ENCODE data around the gene DYSF.

Gene DYSF

DNA sequence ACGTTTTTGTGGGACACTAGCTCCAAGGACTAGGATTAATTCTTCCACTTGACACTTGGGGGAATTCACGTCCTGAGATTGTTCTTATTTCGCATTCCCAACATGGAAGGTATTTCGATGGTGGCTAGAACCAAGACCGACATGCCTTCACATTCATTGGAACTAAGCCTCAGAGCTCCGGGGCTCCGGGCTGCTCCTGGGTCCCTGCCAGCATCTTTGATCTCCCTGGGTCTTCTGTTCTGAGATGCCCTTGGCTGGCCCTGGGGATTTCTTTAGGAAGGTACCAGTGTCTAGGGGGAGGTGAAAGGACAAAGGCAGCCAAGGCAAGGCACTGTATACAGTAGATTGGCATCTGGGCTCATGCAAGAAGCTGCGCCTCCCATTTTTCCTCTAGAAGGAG is 76.8 kb downstream of the DYSF start:
- DNase-seq (ENCODE audit: low spot score) = no peak

DNA sequence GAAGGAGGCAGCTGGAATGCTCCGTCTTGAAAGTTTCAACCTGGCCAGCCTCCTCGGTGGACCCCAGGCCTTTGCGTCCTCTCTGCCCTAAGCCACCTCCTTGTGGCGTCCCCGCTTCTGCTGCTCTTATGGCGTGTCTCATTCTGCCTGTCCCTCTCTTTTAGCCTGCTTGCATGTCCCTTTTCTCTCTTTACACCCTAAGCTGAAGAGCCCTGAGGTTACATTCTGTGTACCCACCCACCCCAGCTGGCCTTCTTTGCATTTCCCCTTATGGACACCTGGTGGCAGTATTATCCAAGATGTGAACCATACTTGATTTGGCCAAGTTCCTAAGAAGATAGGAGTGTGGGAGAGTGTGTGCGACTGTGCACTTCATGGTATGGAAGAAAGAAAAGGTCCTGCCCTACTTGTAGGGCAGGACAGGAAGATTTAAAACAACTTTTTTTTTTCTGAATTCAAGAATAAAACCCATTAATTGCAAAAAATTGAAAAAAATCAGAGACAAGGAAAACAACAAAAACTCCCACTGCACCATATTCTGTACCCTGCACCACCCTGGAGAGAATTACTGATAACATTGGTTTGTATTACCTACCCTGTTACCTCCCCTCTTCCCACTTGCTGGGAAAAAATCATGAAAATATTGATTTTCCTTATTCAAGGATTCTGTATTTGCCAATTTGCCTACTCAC is 77.4 kb downstream of the DYSF start:
- peak; percentile 64 for DNase-seq (ENCODE audit: low spot score)

DNA sequence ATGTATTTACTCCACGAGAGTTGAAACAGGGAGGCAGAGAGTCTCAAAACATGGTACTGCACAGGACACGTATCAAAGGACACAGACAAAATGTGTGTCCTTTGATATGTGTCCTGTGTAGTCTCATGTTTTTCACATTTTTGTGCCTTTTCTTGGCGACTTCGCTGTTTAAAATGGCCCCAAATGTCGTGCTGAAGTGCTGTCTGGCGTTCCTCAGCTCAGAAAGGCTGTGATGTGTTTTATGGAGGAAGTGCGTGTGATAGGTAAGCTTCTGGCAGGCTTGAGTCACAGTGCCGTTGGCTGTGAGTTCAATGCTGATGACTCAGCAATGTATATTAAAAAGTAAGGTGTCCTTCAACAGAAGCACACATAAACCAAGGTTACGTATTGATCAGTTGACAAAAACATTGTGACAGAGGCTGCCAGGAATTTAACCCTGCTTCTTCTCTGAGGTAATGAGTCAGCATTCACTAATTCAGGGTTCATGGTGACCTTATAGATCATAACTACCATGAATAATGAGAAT is 78.2 kb downstream of the DYSF start:
- no peak for DNase-seq (ENCODE audit: low spot score)

DNA sequence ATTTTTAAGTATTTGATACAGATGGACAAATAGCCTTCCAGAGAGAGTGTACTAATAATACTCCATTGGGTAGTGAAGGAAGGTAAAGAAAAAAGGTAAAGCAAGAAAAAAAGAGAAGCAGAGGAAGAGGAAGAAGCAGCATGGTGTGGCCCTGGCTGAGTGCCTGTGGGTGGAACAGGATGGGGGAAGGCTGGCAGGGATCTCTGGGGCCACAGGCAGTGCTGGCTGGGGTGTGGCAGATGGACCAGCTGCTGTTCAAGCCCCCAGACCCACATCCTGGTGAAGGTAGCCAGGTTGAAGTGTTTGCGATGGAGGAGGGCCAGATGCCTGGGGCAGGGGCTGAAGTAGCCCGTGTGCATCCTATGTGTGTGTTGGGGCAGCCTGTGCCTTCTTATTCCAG is 79.0 kb downstream of the DYSF start:
- no peak for DNase-seq (ENCODE audit: low spot score)

DNA sequence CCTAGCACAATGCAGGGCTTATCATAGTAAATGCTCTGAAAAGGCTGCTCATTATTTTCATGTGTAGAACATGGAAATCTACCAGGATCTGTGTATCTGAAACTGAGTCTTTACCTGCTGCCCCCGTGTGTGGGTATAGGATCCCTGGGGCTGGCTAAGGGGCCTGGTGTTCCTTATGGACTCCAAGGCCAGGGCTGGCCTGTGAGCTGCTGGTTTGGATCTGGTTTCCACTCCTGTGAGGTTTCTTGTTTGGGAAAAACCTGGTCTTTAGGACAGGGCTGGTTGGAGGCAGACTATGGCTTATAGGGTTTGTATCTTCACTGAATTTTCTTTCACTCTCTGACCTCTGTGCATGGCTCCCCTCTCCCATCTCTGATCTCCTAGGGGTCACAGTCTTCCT is 80.8 kb downstream of the DYSF start:
- DNase-seq (ENCODE audit: low spot score) = no peak

DNA sequence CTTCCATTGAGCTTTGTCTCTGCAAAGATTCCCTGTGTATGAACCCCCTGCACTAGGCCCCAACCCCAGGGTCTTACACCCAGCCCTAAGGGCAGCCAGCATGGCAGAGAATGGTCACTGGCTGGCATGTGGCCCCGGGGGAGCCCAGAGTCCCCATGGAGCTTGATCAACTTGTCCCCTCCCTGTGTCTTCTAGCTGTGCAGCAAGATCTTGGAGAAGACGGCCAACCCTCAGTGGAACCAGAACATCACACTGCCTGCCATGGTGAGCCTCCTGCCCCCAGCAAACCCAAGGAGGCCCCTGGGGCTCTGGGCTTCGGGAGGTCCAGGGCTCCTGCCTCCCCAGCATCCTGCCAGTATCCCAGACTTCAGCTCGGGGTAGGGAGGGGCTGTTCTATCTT is 81.5 kb downstream of the DYSF start:
- DNase-seq (ENCODE audit: low spot score) = no peak

DNA sequence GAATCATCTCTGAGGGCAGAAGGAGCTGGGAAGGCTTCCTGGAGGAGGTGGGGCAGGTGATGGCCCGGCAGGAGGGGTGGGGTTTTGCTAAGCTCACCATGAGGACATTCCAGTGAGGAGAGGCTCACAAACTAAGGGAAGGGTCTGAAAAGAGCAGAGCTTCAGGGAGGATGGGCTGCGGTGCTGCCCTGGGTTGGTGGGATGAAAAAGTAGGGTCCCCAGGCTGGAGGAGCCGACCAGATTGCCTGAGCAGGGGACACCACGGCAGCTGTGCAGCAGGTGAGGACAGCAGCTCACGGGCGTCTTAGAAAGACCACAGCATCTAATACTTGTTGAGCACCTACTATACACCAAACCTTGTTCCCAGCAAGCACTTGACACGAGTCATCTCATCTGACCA is 82.2 kb downstream of the DYSF start:
- no peak for DNase-seq (ENCODE audit: low spot score)

DNA sequence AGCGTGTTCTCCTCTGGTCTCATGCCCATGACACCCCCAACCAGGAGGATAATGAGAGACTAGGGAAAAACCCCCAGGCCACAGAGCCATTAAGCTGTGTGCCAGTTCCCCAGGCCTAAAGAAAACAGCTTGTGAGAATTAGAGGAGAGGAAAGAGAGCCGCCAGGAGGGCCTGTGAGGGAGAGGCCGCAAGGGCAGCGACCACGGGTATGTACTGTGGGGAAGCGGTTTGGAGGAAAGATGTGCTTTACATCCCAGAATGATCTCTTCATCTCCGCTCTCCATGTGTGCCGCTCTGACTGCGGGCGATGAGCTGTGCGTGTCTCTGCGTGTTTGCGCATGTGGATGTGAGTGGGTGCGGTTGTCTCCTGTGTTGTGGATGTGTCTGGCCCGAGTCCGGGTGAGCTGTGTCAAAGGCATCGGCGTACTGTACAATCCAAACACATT is 82.9 kb downstream of the DYSF start:
- DNase-seq (ENCODE audit: low spot score) = no peak

DNA sequence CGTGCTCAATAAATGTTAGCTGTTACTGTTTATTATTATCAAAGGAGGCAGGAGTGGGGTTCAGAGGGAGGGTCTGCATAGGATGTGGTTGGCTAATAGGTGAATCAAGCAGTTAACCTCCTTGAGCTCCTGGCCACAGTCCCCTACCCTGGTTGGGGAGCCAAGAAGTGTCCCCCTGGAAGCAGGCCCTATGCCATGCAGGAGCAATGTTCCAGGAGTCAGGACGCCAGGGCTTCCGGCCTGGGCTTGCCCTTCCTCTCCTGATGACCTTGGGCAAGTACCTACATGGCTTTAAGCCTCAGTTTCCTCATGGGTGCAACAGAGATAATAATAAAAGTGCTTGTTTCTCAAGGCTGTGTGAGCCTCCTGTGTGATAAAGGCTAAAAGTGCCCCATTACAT is 84.9 kb downstream of the DYSF start:
- no peak for DNase-seq (ENCODE audit: low spot score)

DNA sequence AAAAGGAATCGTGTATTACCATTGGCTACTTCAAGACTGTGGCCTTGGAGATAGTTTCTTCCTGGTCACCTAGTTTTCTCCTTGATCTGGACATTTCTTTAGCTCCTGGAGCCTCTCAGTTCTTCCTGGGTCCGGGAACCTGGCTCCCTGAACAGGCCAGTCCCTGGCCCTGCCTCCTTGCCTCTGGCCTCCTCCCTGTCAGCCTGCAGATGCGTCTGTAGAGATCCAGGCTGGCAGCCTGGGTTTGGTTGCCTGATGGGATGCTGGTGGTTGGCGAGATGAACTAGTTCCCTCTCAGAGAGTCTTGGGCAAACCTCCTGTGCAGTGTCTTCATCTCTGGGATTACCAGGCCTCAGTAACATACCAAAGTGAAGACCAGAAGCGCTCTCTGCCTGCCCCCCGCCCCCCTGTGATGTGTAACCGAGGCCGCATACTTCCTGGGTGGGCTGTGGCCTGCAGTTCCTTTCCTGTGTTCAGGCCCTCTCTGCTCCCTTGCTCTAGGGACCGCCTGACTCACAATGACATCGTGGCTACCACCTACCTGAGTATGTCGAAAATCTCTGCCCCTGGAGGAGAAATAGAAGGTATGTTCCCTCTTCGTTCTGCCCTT is 85.4 kb downstream of the DYSF start:
- no peak for DNase-seq (ENCODE audit: low spot score)

DNA sequence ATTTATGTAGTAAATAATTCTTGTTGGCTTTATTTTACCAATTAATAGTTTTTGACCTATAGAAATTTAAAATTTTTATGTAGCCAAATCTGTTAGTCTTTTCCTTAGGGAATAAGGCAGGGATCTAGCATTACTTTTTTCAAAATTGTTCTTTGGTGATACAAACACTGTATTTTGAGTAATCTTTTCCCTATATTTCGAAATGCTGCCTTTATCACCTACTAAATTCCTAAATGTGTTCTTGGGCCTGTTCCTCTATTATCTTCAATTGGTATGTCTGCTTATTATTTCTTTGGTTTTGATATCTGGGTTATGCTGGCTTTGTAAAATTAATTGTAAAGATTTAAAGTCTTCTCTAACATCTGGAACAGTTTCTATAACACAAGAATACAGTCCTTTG is 87.5 kb downstream of the DYSF start:
- DNase-seq (ENCODE audit: low spot score) = no peak

DNA sequence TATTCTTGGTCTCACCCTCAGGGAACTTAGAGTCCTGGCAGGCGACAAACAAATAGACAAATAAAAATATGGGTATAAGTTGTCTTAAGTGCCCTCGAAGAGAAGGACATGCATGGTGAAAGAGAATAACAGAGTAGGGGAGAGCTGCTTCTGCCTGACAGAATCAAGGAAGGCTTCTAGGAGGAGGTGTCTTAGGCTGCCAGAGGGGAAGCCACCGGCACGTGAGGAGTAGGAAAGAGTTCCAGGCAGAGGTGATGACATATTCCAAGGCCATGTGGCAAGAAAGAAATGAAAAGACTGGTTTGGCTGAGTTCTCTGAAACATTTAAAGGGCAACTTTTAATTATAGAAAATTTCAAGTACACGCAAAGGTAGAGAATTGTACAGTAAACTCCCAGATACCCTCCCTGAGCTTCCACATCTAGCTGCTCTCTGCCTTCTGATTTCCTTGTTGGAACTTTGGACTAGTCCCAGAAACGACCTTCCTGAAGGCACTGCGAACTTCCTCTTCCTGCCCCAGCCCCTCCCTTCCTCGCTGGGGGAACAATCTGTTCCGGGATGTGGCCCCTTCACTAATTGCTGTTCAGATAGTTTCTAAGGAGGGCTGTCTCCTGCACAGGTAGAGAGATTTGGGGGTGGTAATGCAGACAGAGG is 91.7 kb downstream of the DYSF start:
- DNase-seq (ENCODE audit: low spot score) = no peak

DNA sequence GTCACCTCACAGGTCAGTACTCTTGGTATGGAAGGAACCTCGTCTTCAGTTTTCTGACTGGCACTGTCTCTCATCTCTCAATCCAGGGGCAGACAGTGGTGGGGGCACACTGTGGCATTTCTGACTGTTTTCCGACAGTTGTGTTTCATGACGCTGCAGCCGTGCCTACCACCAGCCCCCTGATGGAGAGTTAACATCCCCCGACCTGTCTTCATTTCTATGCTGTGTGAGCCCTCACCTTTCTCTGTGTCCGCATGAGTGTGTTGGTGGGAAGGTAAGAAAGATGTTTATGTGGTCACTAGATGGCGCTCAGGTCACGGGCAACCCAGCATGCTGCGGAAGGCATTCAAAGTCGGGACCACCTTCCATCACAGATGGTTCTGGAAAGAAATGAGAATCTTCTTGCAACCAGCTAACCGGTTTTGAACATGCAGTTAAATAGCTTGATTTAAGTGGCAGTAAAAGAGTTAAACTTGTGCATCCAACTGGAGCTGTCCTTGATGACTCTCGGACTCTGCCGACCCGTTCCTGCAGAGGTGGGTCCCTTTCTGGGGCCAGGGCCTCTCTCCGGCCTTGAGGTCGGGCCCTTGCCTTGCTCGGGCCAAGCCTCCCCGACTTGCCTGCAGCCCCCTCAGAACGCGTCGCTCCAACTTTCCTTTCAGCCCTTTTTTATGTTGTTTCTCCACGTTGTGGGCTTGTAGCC is 92.4 kb downstream of the DYSF start:
- peak; percentile 53 for DNase-seq (ENCODE audit: low spot score)

DNA sequence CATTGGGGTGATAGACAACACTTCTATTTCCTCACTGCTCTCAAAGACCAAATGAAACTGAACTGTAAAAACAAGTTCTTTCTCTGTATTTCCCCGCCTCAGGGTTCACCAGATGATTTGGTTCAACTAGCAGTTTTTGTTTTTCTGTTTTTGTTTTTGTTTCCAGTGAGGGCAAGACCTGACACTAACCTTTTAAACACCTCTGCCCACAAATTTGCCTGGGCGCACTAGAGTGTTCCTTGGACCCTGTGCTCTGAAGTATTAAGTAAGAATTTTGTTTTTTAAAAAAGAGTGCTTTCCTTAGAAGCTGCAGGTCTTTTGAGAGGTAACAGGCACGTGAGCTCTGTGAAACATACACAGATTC is 92.9 kb downstream of the DYSF start:
- no peak for DNase-seq (ENCODE audit: low spot score)

DNA sequence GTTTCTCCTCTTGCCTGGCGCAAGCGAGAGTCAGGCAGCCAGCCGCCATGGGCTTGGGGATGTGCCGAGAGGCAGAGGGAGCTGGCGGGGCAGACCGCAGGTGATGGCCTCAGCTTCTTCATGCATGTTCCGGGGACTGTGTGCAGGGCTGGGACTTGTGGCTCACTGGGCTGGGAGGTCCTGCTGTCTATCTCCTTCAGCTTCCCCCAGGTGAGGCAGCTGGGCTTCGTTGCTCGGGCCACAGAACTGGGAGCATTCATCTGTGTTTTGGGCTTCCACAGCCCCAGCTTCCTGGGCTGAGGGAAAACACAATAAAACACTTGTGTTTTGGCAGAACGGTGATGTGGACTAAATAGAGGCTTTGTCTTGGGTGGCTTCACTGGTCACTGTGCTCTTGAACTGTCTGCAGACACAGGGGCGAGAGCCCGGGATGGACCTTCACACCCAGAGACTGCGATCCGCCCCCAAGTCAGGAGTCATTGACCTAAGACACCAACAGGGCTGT is 93.5 kb downstream of the DYSF start:
- DNase-seq (ENCODE audit: low spot score) = no peak

DNA sequence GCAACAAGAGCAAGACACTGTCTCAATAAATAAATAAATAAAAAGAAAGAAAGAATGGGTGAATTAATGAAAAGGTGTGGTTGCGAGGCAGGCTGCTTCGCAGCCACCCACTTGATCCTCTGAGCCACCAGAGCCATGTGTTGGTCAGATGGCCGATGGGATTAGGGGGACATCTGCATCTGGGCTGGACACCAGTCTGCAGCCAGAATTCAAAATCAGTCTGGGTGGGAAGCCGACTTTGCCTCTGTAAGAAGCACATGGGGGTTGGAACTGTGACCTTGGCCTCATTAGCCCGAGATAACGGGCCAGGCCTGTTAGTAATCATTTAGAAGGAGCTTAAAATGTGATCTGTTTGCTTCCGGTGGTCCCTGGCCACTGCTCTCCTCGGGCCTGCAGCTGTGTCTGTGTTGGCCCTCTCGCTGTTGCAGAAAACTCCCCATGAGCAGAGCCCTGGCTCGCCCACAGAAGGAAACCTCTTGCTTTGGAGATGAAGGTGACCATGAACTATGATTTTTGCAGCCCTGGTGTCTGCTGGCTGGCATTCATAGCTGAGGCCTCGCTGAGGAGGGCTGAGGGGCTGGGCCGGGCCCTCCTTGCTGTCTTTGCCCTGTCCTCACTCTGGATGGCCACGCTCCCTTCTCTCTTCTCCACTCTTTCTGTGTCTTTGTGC is 94.4 kb downstream of the DYSF start:
- no peak for DNase-seq (ENCODE audit: low spot score)

DNA sequence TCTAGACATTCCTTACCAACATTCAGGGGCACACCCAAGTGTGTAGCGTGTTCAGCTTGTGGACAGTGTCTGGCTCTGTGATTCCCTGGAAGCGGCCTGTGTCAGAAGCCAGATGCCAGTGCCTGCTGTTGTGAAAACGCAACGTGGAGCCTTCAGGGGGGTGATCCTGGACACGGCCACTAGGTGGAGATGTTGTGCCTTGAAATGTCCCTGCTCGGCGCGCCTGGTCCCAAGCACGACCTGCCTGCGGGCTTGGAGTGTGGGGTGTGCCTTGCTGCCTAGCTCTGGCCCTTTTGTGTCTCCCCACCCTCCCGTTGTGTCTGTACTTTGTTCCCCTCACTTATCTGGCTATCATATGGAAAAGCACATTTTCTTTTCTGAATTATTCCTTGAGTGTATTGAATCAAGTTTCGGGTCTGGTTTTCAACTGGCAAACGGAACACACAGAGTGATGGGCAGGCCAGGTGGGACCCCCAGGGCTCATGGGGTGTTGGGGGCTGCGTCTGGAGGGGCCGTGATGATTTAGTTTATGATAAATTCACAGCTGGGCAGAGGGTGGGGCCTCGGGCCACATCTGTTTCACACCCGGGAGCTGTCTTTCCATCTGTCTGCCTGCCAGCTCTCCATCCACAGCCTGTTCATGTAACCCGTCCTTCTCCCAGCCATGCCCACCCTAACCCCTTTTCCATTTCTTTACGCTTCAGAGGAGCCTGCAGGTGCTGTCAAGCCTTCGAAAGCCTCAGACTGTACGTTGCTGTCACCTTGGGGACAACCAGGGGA is 95.5 kb downstream of the DYSF start:
- DNase-seq (ENCODE audit: low spot score) = peak; percentile 59

DNA sequence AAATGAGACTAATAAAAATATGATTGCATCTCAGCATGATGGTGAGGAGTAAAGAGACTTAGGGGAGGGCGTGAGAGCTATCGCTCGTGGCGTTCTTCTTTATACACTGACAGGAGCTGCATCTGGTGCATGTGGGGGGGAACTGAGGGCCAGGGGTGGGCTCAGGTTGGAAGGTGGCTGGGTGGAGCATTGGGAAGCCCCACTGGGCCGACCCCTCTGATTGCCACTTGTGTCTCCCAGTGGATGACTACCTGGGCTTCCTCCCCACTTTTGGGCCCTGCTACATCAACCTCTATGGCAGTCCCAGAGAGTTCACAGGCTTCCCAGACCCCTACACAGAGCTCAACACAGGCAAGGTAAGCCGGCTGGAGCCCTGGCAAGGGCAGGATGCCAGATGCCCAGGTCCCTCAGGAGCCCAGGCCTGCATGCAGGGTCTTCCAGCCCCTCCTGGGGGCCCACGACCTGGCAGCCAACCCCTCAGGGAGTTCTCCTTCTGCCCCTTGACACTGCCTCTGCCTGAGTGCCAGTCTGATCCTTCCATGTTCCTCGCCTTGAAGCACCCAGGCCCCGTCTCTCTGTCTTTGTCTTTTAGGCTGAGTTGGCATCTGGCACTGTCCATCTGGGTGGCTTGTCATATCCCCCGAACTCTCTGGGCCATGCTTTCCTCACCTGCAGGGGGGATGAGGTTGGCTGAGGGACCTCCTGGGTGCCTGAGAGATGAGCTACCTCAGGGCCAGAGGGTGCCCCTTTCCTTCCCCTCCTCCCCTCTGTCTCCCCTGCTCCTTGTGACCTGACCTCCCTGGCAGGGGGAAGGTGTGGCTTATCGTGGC is 97.7 kb downstream of the DYSF start:
- no peak for DNase-seq (ENCODE audit: low spot score)

DNA sequence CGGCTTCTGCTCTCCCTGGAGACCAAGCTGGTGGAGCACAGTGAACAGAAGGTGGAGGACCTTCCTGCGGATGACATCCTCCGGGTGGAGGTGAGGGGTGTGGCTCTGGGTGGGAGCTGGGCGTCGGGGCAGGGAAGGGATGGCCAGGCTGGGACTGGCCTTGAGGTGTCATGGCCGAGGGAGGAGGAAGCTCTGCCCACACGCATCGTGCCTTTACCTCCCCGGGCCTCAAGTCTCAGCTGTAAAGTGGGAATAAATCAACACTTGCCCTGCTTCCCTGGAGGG is 98.2 kb downstream of the DYSF start:
- no peak for DNase-seq (ENCODE audit: low spot score)

DNA sequence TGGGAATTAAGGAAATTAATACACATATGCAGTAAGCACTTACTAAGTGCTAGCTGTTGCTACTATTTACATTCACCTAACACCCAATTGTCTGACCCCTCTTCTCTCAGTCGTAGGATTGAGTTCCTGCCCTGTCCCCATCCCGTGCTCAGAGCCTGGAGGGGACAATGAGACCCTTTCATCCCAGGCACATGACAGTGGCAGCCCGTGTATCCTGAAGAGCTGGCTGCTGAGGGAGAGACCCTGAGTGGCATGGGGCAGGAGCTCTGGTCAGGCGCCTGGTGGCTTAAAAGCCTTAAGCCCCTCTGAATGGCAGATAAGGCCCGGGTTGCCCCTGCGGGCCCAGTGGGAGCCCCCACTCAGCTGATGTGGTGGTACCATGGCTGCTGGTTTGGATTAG is 99.0 kb downstream of the DYSF start:
- DNase-seq (ENCODE audit: low spot score) = no peak

DNA sequence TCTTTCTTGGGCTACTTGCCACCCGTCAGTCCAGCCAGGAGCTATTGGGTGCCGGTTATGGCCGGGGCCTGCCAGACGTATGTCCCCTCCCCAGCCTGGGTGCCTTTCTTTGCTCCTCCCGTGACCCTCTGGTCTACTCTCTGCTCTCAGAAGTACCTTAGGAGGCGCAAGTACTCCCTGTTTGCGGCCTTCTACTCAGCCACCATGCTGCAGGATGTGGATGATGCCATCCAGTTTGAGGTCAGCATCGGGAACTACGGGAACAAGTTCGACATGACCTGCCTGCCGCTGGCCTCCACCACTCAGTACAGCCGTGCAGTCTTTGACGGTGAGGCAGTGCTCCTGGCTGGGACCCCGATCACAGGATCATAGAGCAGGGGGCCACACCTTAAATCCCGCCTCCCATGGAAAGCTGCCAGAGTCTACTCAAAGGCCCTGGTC is 99.5 kb downstream of the DYSF start:
- no peak for DNase-seq (ENCODE audit: low spot score)

Data from germinal center (tissue), 1 donor.